AML-193 (cell line): ENCODE data around the gene AIF1L.

Source experiments
- DNase-seq, 2 experiments: peaks; one replicate each; lab custom pipeline; 2025; lab: John Stamatoyannopoulos, UW

The AIF1L gene

GRCh38 chr9:131096269-131097125 lies at the start of gene AIF1L:
AIF1L (plus strand) TSS chr9:131096531; CDS start chr9:131096630, 99 bp downstream.
- no peak for DNase-seq

DNA sequence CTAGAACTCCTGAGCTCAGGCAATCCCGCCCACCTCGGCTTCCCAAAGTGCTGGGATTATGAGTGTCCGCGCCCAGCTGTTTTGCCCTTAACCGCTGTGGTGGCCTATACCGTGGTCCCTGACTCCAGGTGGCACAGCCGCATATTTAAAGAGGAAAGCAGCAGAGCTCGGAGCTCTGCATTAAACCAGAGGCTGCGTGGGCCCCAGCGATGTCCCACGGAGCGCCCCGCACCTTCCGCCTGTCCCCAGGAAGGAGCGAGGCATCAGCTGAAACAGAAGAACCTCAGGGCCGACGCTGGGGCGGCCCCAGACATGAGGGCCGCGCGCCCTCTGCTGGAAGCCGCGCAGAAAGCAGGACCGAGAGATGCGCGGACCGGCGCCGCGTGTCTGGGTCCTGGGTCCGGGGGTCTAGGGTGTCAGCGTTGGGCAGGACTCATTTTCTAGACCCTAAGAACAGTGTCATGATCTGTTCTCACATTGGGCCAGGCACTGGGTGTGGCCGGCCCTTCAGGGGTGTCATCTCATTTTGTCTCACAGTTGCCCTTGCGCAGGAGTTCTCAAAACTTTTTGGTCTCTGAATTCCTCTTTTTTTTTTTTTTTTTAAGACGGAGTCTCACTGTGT lies 49.6 kb upstream of the AIF1L start:
- peak; percentile 29 to 39 for DNase-seq

GRCh38 chr9:131048332-131048731 lies 48.0 kb upstream of the AIF1L start:
- DNase-seq = no peak

DNA sequence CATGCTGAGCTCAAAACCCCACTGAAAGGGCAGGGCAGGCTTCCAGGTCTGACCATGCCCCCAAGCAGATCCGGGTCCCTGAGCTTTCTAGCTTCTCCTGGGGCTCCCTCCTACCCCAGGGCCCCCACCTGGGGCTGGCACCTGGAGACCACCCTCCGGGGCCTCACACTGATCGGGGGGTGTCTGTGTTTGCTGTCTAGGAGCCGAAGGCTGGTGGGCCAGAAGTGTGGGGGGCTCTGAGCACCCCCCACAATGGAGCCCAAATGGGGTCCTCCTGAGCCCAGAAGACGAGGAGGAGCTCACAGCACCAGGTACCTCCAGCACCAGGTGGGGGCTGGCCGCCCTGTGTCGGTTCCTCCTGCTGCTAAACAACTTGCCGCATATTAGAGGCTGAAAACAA lies 47.5 kb upstream of the AIF1L start:
- no peak for DNase-seq

DNA sequence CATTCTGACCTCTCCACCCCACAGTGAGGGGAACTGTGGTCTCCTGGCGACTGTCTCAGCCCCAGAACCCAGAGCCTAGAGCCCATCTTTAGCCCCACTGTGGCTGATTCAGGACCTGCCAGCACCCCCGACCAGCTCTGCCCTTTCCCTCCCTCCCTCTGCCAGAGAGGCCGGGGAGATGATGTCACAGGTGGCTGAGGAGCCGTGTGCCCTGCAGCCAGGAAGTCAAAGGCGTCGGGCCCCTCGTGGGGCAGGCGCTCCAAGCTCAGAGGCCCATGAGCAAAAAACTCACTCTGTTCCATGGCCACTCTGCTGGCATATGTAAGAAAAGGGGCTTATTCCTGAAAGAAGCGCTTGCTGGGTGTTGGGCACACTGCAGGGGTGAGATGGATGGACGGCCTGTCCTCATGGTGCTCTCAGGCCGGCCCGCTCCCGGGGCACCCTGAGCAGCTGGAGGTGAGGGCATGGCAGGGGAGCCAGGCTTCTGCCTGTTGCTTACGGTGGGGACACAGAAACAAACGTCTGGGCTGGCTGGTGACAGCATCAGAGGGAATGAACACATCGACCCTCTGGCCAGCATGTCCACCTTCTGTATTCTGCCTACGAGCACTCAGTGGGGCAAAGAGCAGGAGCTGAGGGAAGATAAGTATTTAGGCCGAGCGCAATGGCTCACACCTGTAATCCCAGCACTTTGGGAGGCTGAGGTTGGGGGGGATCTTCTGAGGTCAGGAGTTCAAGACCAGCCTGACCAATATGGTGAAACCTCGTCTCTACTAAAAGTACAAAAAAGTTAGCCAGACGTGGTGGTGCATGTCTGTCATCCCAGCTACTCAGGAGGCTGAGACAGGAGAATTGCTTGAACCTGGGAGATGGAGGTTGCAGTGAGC lies 46.3 kb upstream of the AIF1L start:
- DNase-seq = no peak

GRCh38 chr9:131050831-131051230 lies 45.5 kb upstream of the AIF1L start:
- no peak for DNase-seq

GRCh38 chr9:131051592-131052517 lies 44.5 kb upstream of the AIF1L start:
- DNase-seq = no peak

- DNase-seq = no peak
Observed at GRCh38 chr9:131053896-131054295, 42.4 kb upstream of the AIF1L start.

DNA sequence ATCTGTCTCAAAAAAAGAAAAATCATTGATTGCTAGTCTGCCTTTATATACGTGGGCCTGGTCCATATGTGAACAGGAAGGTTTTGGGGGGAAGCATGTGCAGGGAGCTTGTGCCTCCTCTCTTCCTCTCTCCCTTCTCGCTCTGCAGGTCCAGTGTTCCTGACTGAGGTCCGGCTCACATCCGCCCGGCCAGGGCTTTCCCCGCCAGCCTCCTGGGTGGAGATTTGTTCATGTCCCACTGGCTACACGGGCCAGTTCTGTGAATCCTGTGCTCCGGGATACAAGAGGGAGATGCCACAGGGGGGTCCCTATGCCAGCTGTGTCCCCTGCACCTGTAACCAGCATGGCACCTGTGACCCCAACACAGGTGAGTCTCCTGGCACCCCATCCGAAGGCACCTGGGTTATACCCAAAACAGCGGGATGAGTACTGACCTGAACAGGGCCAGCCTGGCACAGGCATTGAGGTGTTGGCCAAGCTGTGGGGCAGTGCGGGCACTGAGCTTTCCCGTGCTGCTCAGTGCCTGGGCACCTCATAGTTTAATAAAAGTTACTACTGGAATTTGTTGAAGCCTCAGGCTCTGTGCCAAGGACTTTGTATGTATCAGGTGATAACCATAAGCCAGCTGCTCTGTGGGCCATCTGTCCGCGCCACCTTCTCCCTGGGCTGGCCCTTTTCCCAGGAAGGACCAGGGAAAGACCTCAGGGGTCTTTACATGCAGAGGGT lies 39.4 kb upstream of the AIF1L start:
- DNase-seq = no peak

DNA sequence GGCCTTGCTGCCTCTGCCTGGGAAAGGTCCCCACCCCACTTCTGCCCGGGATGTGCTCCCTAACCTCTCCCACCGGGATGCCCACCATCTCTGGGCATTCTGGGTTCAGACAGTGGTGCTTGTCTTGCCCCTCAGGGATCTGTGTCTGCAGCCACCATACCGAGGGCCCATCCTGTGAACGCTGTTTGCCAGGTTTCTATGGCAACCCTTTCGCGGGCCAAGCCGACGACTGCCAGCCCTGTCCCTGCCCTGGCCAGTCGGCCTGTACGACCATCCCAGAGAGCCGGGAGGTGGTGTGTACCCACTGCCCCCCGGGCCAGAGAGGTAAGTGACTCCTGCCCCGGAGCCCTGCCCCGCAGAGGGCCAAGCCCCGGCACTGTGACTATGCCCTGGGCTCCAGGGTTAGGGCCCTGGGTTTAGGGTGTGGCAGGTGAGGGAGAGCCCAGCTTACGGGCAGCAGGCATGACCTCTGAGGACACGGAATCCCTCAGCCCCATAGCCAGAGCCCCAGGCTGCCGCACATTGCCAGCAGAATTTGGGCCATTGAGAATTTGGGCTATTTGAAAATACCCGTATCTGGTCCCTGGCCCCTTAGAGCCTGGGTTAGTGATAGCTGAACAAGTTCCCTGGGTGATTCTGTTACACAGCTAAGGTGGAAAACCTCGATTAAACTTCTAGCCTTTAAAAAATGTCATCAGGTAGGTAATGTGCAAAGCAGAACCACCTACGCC lies 35.3 kb upstream of the AIF1L start:
- no peak for DNase-seq

DNA sequence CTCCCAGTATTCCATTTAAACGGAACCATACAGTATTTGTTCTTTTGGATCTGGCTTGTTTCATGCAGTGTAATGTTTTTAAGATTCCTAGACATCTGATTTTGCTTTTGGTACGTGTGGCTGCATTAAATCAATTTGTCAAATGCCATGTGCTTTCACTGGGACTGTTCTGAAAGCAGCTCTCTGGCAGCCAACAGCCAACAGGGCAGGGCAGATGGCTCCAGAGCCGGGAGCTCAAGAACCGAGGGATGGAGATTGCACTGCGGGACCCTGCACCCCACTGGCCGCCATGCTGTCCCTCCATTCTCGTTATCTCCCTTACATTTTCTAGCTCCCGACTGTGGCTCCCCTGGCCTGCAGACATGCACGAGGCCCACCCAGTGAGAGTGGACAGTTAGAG lies 33.4 kb upstream of the AIF1L start:
- DNase-seq = no peak

- DNase-seq = no peak
Observed at GRCh38 chr9:131065599-131065998, 30.7 kb upstream of the AIF1L start.

DNA sequence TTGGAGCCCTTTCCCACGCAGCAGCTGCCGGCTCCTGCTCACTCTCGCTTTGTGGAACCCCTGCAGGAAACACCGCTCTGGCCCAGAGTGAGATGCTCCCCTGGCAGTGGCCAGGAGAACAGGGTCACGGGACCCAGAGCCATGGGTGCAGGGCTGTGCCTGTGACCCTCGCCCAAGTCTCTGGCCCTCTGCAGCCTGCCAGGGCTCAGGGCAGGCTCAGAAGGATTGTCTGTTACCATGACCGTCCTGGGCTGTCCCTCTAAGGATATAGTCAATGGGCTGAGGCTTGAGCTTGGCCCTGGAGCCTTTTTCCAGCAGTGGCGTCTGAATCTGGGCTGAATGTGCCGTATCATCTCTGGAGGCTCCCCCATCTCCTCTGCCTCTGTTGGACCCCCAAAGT lies 28.7 kb upstream of the AIF1L start:
- no peak for DNase-seq

DNA sequence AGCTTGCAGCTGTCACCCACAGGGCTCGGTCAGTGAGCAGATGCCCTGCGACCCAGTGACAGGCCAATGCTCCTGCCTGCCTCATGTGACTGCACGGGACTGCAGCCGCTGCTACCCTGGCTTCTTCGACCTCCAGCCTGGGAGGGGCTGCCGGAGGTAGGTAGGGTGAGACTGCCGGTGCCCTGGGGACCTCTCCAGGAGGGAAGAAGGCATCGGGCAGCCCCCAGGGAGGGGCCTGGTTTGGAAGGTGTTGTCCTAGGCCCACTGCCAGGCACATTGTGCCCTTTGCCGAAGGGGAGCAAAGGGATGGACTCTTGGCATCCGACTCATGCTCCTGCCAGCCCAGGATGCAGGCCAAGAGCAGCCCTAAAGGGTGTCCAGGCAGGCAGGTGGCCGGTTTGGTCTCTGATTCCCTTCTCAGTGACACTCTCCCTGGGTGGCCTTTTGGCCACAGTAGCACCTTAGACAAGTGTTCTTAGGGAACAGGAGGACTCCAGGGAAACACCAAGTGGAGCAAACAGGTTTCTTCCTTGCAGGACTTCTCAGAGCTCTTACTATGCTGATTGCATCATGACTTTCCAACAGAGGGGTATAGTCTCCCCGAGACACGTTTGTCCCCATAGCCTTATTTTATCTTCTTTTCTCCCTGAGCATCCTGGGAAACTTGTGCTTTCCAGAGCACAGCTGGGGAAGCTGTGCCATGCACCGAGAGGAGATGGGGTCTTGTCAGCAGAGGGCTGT lies 28.1 kb upstream of the AIF1L start:
- no peak for DNase-seq

- DNase-seq = no peak
Observed at GRCh38 chr9:131069699-131070098, 26.6 kb upstream of the AIF1L start.

GRCh38 chr9:131072107-131072870 lies 24.0 kb upstream of the AIF1L start:
- DNase-seq = no peak

- no peak for DNase-seq
Observed at GRCh38 chr9:131072871-131073237, 23.5 kb upstream of the AIF1L start.

DNA sequence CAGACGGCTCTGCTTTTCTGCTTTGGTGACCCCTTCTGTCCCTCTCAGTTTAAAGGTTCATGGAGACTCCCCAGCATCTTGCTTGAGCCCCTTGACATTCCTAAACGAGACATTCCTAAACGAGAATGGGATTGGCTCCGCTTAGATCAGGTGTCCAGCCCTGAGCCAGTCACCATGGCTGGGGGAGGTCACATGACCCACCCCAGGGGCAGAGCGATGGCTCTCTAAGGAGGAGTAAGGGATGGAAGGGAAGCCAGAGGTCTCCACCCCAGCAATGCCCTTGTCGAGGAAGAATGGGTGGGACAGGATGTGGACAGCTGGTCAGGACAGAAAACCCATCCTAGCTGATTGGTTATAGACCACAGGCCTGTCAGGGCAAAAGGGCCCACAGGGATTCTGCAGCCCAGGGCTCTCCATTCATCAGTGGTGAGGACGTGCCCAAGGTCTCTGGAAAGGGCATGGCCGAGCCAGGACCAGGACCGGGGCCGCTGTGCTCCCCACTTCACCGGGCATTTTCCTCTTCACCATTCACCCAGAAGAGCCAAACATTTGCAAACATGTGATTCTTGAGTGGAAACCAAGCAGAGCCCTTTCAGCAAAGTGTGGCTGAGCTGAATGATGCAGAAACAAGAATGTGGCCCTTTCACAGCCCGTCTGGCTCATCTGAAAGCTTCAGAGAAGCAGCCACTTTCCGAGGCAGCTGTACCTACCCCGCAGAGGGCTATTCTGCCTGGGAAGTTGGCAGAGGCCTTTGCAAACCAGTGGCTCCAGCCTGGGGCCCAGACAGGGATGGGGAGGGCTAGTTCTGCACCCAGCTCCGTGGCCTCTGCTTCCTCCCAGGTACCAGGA lies 19.8 kb upstream of the AIF1L start:
- DNase-seq = no peak
